Suppressor macrophage treated with lipopolysaccharide for 1 hour (primary cell): ENCODE data around the gene CA14.
"Not testable (repeated sequence)": the region's sequence is repeated elsewhere in the genome, so short reads cannot be mapped to it uniquely, and the experiment has no call there.

ENCODE experiments used
- DNase-seq, 3 donors: peaks; one replicate each; pipeline ENCODE4 v3.0.0-alpha.2; 2020 to 2022

Gene CA14

DNA sequence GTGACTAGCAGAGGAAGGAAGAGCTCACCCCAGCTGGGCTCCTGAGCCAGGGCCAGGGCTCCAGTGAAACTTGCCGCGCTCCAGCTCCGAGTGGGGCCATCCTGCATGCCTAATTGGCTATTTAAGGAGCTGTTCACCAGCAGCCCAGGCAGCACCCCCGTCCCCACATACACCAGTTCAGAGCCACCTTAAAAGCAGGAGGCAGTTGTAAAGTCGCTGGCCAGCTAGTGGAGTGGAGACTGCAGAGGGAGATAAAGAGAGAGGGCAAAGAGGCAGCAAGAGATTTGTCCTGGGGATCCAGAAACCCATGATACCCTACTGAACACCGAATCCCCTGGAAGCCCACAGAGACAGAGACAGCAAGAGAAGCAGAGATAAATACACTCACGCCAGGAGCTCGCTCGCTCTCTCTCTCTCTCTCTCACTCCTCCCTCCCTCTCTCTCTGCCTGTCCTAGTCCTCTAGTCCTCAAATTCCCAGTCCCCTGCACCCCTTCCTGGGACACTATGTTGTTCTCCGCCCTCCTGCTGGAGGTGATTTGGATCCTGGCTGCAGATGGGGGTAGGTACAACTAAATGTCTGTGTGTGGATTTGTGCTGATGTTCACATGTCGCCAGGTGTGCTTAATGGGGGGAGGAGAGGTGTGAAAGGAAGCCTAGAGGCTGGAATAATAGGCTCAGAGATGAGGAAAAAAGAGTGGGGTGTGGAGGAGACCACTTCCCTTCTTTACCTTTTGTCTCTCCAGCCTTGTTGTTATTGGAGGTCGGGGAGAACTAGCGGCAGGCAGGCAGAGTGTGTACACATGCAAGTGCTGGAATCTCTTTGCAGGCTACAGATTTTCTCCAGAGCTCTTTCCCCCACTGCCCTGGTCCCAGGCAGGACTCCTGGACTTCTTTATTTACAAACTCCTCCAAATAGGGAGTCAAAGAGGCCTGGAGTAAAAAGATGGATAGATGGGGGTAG, at the start of gene CA14:
Gene CA14, plus strand, starts transcription at position 151 of the 962 bp plus-strand sequence. Its CDS starts 355 bp downstream, at position 506.
- no peak for DNase-seq

DNA sequence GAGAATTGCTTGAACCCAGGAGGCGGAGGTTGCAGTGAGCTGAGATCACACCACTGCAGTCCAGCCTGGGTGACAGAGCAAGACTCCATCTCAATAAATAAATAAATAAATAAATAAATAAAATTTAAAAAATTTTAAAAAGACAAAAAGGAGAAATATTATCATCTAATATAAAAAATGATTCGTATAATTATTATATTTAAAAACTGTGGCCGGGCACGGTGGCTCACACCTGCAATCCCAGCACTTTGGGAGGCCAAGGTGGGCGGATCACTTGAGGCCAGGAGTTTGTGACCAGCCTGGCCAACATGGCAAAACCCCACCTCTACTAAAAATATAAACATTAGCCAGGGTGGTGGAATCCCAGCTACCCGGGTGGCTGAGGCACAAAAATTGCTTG, 49.1 kb upstream of the CA14 start:
- not testable (repeated sequence) for DNase-seq

DNA sequence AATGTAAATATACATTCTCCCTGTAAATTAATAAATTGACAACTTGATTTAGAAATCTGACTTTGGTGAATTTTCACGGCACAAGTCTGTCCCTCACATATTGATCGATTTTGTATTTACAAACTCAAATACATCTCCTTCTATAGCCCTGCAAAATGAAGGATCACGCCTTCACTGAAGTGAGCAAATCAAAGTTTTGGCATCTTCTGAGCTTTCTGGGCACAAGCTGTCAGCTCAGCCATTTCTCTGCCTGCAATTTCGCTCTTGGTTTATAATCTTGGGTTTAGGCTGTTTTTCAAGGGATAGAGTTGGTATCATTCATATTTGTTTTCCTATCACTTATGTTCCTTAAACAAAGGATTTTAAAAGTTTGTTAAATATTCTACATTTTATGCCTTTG, 47.5 kb upstream of the CA14 start:
- no peak for DNase-seq

DNA sequence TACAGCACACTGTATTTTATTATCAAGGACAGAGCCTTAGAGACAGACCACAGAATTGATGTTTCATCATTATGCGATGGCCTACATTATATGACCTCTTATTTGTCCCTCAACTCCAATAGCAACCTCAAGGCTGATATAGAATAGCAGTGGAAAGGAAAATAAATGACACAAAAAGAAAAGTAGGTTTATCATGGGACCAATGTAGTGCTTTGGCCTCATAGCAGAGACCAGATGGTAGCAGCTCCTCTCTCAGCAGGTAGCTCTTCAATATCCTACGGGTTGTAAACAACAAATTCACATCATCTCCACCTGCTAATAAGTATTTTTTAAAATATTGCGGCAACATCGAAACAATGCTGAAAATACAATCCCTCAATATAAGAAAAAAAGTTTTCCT, 46.9 kb upstream of the CA14 start:
- DNase-seq, result no peak

DNA sequence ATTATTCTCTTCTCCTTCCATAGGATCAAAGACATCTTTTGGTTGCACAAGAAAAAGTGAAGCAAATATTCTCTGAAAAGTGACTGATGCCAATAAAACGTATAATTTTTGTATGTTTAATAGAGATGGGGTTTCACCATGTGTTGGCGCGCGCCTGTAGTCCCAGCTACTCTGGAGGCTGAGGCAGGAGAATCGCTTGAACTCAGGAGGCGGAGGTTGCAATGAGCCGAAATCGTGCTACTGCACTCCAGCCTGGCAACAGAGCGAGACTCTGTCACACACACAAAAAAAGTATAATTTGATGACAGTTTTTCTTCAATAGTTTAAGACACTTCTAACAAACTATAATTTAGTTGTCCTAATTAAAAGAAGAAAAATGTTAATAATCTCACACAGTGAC, 45.5 kb upstream of the CA14 start:
- no peak for DNase-seq

DNA sequence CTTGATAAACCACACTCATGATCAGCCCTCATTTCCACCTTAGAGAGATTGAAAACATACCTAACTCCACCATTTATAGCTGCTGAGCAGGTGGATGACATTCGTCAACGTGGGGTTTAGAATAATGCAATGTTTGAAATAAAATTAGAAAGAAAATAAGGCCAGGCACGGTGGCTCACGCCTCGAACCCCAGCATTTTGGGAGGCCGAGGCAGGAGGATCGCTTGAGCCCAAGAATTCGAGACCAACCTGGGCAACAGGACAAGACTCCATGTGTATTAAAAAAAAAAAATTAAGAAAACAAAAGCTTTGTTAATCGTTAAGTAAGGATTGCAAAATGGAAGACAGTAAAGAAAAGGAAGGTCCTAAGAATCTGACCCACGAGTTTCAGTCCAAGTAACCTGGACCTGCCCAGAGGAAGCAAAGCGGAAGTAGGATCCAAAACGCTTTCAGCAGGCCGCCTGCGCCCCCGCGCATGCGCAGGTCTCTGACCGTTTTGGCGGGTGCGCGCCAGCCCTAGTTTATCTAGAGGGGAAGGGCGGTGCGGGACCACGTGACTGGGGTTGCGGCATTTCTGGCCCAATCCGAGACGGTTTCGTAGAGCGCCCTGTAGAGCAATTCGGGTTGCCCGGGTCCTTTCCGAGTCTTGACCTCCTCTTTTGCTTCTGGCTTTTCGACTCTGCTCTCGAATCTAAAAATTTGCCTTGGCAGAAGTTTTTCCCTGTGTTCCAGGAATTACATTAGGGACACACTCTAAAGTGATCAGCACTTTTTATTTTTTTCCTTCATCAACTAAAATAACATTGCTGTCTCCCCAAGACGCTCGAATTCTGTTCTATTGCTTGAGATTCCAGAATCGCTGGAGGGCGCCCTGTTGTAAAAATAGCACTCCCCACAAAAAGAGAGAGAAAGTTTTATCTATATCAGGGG, 44.1 kb upstream of the CA14 start:
- DNase-seq, result peak; percentile 97 to 99 (median 98)

DNA sequence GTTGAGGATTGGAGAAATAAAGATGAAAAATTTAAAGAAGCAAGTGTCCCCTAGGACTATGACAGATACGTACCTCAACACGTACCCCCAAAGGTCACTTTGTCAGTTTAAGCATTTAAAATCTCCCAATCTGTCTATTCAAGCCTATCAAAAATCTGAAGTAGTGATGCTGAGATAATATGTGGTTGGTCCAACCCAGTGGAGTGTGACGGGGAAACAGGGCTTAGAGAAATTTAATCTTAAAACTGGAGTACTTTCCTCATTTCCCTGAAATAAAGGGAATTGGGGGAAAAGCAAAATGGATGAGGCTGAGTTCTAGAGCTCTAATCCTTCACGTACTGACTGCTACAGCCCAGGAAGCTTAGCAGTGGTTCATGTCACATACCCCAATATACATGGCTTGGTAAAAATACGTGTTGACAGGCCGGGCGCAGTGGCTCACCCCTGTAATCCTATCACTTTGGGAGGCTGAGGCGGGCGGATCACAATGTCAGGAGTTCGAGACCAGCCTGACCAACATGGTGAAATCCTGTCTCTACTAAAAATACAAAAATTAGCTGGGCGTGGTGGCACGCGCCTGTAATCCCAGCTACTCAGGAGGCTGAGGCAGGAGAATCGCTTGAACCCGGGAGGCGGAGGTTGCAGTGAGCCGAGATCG, 43.3 kb upstream of the CA14 start:
- DNase-seq, result not testable (repeated sequence)

DNA sequence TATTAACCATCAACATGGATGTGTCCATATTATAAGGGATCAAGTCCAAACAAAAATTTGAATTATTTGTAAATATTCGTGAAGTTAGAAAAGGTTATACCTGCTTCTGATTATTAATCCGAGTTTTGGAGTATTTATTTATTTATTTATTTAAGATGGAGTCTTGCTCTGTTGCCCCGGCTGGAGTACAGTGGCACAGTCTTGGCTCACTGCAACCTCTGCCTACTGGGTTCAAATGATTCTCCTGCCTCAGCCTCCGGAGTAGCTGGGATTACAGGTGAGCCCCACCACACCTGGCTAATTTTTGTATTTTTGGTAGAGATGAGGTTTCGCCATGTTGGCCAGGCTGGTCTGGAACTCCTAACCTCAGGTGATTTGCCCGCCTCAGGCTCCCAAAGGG, 41.7 kb upstream of the CA14 start:
- DNase-seq, result not testable (repeated sequence)

DNA sequence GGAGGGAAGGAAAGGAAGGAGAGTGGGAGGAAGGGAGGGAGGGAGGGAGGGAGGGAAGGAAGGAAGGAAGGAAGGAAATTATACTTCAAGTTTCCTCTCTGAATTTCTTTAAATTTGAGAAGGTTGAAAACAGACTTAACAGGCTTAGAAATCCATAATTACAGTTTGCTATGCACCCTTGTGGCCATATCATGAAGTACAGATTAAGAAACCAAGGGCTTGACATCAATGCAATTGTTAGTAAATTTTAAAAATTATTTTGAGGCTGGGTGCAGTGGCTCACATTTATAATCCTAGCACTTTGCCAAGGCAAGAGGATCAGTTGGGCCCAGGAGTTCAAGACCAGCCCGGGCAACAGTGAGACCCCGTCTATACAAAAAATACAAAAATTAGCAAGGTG, 36.0 kb upstream of the CA14 start:
- peak; percentile 18 to 43 (median 27) for DNase-seq

DNA sequence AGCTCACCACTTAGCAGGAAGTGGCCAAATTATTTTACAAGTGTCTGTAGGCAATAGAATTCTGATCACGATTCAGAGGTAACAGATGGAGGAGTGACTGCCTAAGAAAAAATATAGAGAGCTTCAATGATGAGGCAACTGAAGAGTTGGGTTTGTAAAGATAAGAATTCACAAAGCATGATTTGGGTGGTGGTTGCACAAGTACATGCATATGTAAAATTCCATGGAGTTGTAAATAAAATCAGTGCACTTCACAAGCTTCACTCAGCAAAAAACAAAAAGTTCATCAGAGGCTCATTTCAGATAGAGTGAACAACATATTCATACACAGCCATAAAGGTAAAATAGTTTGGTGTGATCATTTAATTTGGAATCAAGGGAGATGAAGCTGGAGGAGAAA, 32.6 kb upstream of the CA14 start:
- no peak for DNase-seq

DNA sequence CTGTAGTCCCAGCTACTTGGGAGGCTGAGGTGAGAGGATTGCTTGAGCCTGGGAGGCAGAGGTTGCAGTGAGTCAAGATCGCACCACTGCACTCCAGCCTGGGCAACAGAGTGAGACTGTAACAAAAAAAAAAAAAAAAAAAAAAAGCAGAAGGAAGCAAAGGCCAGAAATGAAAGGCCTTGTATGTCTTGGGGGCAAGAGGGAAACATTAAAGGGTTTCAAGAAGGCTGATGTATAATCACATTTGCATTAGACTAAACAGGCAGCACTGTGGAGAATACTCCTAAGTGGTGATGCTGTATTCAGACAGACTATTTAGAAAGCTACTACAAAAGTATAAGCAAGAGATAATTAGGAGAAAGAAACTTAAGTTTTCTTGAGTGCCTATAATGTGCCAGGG, 32.0 kb upstream of the CA14 start:
- DNase-seq, result no peak

DNA sequence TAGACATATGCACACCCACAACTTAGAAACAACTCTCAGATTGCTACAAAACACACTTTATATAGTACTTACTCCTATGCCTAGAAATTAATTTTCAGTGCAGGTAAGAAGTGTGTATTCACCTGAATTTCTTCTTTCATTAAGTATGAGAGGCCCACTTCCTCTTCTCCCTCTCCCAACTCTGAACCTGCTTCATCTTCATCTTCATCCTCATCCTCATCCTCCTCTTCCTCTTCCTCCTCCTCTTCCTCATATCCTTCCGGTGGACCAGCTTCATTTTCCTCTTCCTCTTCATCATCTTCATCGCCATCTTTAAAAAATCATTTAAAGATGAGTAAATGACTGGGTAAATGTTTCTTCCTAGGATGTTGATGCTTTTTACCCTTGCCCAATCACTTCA, 31.1 kb upstream of the CA14 start:
- no peak for DNase-seq

DNA sequence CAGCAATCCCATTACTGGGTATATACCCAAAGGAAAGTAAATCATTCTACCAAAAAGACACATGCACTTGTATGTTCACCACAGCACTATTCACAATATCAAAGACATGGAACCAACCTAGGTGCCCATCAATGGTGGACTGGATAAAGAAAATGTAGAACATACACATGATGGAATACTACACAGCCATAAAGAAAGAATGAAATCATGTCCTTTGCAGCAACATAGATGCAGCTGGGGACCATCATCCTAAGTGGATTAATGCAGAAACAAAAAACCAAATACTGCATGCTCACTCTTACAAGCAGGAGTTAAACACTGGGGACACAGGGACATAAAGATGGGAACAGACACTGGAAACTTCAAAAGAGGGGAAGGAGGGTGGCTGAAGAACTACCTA, 30.3 kb upstream of the CA14 start:
- DNase-seq, result no peak

DNA sequence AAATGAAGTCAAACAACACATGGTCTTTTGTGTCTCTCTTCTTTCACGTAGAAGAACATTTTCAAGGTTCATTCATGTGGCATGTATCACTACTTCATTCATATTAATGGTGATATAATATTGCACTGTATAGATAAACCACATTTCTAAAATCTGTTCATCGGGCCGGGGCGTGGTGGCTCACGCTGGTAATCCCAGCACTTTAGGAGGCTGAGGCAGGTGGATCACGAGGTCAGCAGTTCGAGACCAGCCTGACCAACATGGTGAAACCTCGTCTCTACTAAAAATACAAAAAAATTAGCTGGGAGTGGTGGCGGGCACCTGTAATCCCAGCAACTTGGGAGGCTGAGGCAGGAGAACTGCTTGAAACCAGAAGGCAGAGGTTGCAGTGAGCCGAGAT, 29.3 kb upstream of the CA14 start:
- not testable (repeated sequence) for DNase-seq

DNA sequence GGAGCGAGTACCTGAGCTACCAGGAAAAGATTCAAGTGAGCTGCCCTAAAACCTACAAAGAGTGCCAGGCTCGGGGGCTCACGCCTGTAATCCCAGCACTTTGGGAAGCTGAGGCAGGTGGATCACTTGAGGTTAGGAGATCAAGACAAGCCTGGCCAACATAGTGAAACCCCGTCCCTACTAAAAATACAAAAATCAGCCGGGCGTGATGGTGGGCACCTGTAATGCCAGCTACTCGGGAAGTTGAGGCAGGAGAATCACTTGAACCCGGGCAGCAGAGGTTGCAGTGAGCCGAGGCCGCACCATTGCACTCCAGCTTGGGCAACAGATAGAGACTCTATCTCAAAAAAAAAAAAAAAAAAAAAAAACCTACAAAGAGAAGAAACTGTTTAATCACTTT, 24.7 kb upstream of the CA14 start:
- not testable (repeated sequence) for DNase-seq

DNA sequence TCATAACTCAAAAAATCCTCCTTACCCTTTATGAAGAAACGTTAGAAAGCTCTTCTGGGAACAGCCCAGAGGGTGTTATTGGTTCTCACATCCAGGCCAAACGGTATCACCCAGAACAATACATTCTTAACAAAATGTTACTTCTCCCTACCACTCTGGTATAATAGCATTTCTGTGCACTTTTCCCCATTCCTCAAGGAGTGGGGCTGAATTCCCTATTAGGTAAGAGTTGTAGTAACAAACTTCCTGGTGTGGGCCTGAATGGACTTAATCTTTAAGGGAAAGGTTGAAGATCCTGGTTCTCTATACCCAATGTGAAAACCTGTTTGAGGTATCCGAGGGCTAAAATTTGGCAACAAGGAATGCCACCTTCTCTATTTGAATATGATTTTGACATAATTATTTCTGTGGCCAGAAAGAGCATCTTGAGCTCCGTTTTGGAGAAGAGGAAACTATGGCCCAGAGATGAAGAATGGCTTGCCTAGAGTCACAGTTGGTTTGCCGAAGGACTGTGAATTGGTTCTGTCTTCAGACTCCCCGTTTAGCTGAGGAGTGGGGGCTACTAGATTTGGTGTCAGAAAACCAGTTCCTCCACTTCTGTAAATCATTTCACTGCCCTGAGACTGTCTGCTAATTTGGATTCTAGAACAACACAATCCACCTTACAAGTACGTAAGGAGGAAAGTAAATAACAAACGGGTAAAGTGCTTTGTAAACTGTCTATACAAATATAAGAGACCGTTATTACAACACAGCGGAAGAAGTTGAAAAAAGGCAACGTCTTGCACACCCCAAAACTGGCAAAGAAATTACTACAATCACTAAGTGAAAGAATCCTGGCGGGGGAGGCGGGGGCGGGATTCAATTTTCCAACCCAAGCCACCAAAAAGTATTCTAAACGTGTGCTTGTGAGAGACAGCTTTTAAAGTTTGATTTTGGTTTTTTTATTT, 23.9 kb upstream of the CA14 start:
- DNase-seq, result peak; percentile 49 to 62 (median 60)

DNA sequence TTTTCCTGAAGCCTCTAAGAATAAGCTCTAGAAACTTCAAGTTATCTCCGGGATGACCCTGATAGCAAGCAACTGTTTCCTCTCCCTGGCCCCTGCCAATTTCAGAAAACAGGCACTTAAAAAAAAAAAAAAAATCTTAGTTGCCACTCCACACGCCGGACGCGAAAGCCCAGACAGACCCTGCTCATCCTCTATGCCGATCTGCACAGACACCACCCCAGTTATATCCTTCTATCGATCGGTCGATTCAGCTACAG, 23.3 kb upstream of the CA14 start:
- DNase-seq, result no peak

DNA sequence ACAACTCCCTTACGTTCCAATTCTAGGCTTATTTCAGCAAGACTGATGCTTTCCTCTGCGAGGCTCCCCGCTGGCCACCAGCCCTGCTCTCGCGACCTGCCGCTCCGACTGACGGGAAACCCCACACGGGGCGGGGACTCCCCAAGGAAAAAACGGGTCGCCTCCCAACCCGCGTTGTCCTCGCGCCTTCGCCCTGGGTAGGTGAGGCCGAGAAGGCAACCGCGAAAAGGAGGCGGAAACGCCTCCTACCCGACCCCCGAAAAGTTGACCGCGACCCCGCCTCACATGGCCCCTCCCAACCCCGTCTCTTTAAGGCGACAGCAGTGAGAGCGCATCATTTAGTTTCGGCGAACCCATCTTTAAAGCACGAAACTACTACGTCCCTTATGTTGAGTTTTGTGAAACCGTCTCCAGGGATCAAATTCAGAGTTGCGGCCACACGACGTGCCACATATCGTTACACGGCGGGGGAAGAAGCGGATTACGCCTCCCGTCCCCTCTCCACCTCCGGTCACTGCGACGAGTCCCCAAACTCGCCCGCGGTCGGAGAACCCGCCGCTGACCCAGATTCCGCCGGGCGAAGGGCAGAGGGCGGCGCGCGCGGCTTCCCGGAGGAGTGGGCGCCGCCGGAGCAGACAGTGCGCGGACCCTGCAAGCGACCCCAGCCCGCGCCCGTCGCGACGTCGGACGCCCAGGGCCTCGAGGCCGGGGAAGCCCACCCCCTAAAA, 22.8 kb upstream of the CA14 start:
- peak; percentile 86 to 91 (median 87) for DNase-seq

DNA sequence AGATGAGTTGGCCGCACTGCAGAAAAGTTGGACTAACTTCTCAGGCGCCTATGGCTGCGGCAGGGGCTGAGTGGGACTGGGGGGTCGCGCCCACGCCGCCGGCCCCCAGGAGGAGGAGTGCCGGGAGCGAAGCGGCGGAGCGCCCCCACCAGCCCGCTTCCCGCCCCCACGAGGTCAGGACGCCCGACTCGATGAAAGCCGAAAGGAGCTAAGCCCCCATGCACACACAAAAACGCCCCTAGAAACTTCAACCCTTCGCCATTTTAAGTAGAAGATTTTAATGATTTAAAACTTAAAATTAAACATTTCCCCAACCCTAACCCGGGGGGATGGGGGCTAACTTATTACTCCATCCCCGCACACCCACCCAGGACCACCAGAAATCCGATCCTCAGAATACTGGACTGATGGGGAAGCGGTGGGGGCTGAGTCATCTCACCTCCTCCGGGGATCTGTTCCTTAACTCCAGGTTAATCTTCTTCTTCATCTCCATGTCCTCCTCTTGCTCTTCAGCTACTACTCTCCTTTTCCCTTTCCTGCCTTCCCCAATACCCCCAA, 22.2 kb upstream of the CA14 start:
- peak; percentile 18 to 34 (median 25) for DNase-seq

DNA sequence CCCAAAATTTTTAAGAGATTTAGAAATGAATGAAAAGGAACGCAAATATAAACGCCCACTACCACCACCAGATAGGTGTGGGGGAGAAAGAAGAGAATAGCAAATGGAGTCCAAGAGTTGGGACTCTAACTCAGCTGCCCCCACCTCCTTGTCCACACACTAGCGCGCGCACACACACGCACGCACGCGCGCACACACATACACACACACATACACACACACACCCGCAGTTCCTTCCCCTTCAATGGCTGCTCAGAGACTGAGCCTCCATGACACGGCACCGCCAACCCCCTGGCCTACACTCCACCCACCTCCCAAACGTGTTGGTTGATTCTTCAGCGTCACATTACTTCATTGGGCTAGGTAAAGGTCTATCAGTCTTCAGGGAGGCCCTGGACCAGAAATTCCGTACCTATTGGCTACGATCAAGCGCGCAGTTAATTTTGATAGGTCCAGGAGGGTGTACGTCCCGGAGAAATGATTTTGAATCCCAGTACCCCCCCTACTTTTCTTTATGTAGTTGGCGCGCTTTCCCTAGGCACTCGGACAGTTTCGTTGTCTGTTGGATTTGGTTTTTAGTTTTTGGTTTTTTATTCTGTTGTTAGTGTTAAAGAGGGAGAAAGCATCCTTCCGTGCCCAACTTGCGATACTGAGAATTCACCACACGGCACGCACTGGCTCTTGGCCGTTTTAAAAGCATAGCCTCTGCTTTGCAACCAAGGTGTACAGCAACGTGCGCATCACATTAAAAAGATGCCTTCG, 21.5 kb upstream of the CA14 start, which contains the start of gene ANP32E:
Gene ANP32E, minus strand, starts transcription at position 261 of the 762 bp plus-strand sequence. CDS start 326 bp downstream, outside the sequence.
- peak; percentile 94 to 98 (median 96) for DNase-seq
